Aorta (tissue), 5 donors: ENCODE data around the gene GIGYF2. TPM values are rescaled to one million over a fixed set of nuclear protein-coding genes. Genes with fewer than 3 reads are reported as not detected.
"Not testable (repeated sequence)": the region's sequence is repeated elsewhere in the genome, so short reads cannot be mapped to it uniquely, and the experiment has no call there.

Experiments
- ATAC-seq: fragments of 200-7000 bp; cut with Tn5 transposase; one replicate; pipeline ENCODE4 v1.9.1; 2022; ENCODE audit warnings: moderate library complexity; ENCODE audit not compliant: low FRiP score
- DNase-seq, 2 donors: peaks; one replicate each; pipeline ENCODE4 v3.0.0-alpha.2; 2020
- H3K27ac ChIP-seq, 2 donors: one replicate each; pipeline ENCODE4 v1.5.1; 2013; ENCODE audit warnings: low read length in 2 of 2, mild to moderate bottlenecking in 2 of 2, moderate library complexity in 2 of 2, control low read depth in 1 of 2, inconsistent platforms in 1 of 2, low read depth in 1 of 2
- H3K27me3 ChIP-seq, 2 donors: one replicate each; pipeline ENCODE4 v1.6.1; 2013; ENCODE audit warnings: control low read depth in 1 of 2, low read length in 1 of 2, mild to moderate bottlenecking in 1 of 2, moderate library complexity in 1 of 2; ENCODE audit not compliant: insufficient read depth in 2 of 2, control insufficient read depth in 1 of 2
- H3K36me3 ChIP-seq, 2 donors: one replicate each; pipeline ENCODE4 v1.6.1; 2013; ENCODE audit warnings: control low read depth in 1 of 2, low read length in 1 of 2, mild to moderate bottlenecking in 1 of 2; ENCODE audit not compliant: insufficient read depth in 2 of 2, control insufficient read depth in 1 of 2
- H3K4me1 ChIP-seq, 2 donors: one replicate each; pipeline ENCODE4 v1.6.1; 2013; ENCODE audit warnings: low read length in 2 of 2, control low read depth in 1 of 2, mild to moderate bottlenecking in 1 of 2, moderate library complexity in 1 of 2; ENCODE audit not compliant: insufficient read depth in 2 of 2, control insufficient read depth in 1 of 2
- H3K4me3 ChIP-seq, 2 donors: one replicate each; pipeline ENCODE4 v1.5.1; 2013; ENCODE audit warnings: low read length in 2 of 2, control low read depth in 1 of 2, mild to moderate bottlenecking in 1 of 2
- H3K9me3 ChIP-seq: one replicate; pipeline ENCODE4 v1.6.1; 2013; ENCODE audit warnings: mild to moderate bottlenecking, low read length; ENCODE audit not compliant: control insufficient read depth
- WGBS, 2 donors: extraction: QIAGEN DNeasy Blood & Tissue Kit; methylation state at CpG; one replicate each; pipeline ENCODE4 v1.1.7; 2013; 5-methylcytosine and 5-hydroxymethylcytosine counted together
- intact Hi-C, 2 donors: fragments of 100-400 bp; cut with DNase I; formaldehyde crosslinking; loops; one replicate each; pipeline versions ENCODE4 v1.14.2 to v1.15.0; 2022
- polyA plus RNA-seq, 2 donors: library from polyadenylated mRNA; stranded (reverse); fragments of 200-250 nt; gene quantifications; one replicate each; pipeline ENCODE4 v1.2.3, GENCODE V29; 2013
- total RNA-seq, 2 donors: library from RNA; stranded (reverse); fragmentation: NEBNext Ultra II Directional; extraction: Animal tissue kit (Norgen Biotek cat#: 25700); gene quantifications; one replicate each; pipeline ENCODE4 v1.2.1, GENCODE V29; 2021
- donor health status: healthy with polysubstance abuse.
- donor health status: Bipolar disorder and iron deficiency.
- donor health status: DM: no; HTN: no; CAD: no.
- donor health status: DM: no; HTN: no; CAD: no.
- donor health status: DM: yes; HTN: yes; CAD: no.

Gene GIGYF2
- total and polyA plus RNA-seq, 4 donors: 13.3 to 100 (median 43.7) TPM

DNA sequence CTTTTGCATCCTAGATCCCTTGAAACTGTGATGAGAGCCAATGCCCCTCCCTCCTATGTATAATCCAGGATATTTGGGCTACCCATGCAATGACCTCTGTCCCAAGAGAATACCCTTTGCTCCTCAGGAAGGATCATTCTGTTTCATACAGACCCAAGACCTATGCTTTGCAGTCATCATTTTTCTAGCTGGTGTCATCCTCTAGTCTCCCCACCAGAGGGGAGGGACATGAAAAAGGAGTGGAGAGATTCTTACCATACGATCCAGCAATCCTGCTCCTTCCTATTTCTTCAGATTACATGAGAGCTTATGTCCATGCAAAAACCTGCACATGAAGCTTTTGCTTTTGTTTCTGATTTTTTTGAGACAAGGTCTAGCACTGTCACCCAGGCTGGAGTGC, 13.8 kb upstream of the GIGYF2 start:
- H3K27me3 ChIP-seq: no peaks in the 10 kb centered on the region
- DNase-seq (no peak), ATAC-seq (no peak)
- H3K27ac ChIP-seq: no peak overlapping the region
- intact Hi-C loops: no loop called here
- peaks cover 0 to 6% of the 10 kb centered on the region in 2 donors for H3K36me3 ChIP-seq
- no peaks in the 10 kb centered on the region for H3K9me3 ChIP-seq
- no peaks in the 10 kb centered on the region for H3K4me1 ChIP-seq
- H3K4me3 ChIP-seq: no peak overlapping the region
- 38 to 48% methylated on average over 1 of the region's 1 CpG for WGBS, 2 donors

GRCh38 chr2:232685391-232685790, 11.7 kb upstream of the GIGYF2 start:
- H3K36me3 ChIP-seq, ATAC-seq, H3K27me3 ChIP-seq, H3K27ac ChIP-seq, H3K4me1 ChIP-seq, DNase-seq, H3K9me3 ChIP-seq, H3K4me3 ChIP-seq, intact Hi-C loops: not testable (repeated sequence)
- WGBS, 2 donors: 92 to 94% methylated on average over 6 of the region's 6 CpGs

GRCh38 chr2:232687382-232688160, 9.6 kb upstream of the GIGYF2 start:
- H3K36me3 ChIP-seq: no peaks in the 10 kb centered on the region
- no peak overlapping the region for H3K27ac ChIP-seq
- WGBS, 2 donors: 81% methylated on average over 11 of the region's 11 CpGs
- ATAC-seq (no peak), DNase-seq (no peak)
- H3K4me1 ChIP-seq: no peaks in the 10 kb centered on the region
- no peak overlapping the region for H3K4me3 ChIP-seq
- intact Hi-C loops: no loop called here
- no peaks in the 10 kb centered on the region for H3K27me3 ChIP-seq
- no peaks in the 10 kb centered on the region for H3K9me3 ChIP-seq

DNA sequence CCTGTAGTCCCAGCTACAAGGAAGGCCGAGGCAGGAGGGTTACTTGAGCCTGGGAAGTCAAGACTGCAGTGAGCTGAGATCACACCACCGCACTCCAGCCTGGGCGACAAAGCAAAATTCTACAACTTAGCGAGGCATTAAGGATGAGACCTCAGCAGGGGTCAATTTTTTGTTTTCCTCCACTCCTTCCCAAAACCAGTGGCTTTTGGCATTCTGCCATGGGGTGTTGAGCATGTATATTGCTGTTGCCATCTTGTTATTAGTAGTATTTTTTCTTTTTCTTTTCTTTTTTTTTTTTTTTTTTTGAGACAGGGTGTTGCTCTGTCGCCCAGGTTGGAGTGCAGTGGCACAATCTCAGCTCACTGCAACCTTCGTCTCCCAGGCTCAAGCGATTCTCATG, 8.9 kb upstream of the GIGYF2 start:
- H3K4me3 ChIP-seq: no peak overlapping the region
- ATAC-seq: no peak
- DNase-seq: no peak
- intact Hi-C loops: no loop called here
- H3K27me3 ChIP-seq: no peaks in the 10 kb centered on the region
- no peaks in the 10 kb centered on the region for H3K4me1 ChIP-seq
- no peaks in the 10 kb centered on the region for H3K36me3 ChIP-seq
- 94 to 96% methylated on average over 7 of the region's 7 CpGs for WGBS, 2 donors
- no peaks in the 10 kb centered on the region for H3K9me3 ChIP-seq
- H3K27ac ChIP-seq: no peak overlapping the region

- intact Hi-C loops: no loop called here
- 52 to 55% methylated on average over 3 of the region's 3 CpGs for WGBS, 2 donors
- H3K4me1 ChIP-seq: no peaks in the 10 kb centered on the region
- no peak overlapping the region for H3K27ac ChIP-seq
- no peak for ATAC-seq
- H3K4me3 ChIP-seq: no peak overlapping the region
- H3K27me3 ChIP-seq: no peaks in the 10 kb centered on the region
- no peaks in the 10 kb centered on the region for H3K9me3 ChIP-seq
- no peaks in the 10 kb centered on the region for H3K36me3 ChIP-seq
- DNase-seq: no peak
Measured at GRCh38 chr2:232689152-232689910, 7.8 kb upstream of the GIGYF2 start.

GRCh38 chr2:232691117-232691516, 6.0 kb upstream of the GIGYF2 start:
- H3K4me3 ChIP-seq, H3K27me3 ChIP-seq, intact Hi-C loops, H3K4me1 ChIP-seq, ATAC-seq, H3K9me3 ChIP-seq, H3K27ac ChIP-seq, DNase-seq, H3K36me3 ChIP-seq: not testable (repeated sequence)
- 96 to 98% methylated on average over 10 to 13 of the region's 13 CpGs for WGBS, 2 donors

- ATAC-seq: no peak
- Histone ChIP-seq H3K36me3 (no peaks in the 10 kb centered on the region), H3K4me1 (no peaks in the 10 kb centered on the region), H3K27ac (no peak overlapping the region), H3K4me3 (no peak overlapping the region), H3K9me3 (no peaks in the 10 kb centered on the region), H3K27me3 (no peaks in the 10 kb centered on the region)
- 90 to 94% methylated on average over 4 of the region's 4 CpGs for WGBS, 2 donors
- no peak for DNase-seq
- intact Hi-C loops: no loop called here
Measured at GRCh38 chr2:232693344-232693743, 3.8 kb upstream of the GIGYF2 start.

DNA sequence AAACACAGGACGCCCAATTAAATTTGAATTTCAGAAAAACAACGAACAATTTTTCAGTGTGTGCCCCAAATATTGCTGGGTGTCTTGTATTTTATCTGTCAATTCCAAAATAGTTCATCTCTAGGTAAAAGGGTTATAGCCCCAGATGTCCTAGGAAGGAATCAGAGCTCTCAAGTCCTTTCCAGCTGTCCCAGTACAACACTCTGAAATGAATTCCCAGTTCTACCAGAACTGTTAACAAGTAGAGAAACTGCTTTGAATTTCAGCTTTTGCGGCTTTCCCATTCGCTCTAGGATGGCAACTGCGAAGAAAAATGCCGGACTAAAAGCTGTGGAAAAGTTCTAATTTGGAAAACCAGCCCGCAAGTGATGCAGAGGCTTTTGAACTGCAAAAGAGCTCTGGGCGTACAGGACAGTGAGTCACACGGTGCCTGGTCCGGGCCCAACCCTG, 497 bp upstream of the GIGYF2 start:
- intact Hi-C loops: no loop called here
- 31% methylated on average over 10 of the region's 10 CpGs for WGBS, 2 donors
- peak overlapping the region; percentile 55 to 84 for H3K27ac ChIP-seq
- no peaks in the 10 kb centered on the region for H3K9me3 ChIP-seq
- no peaks in the 10 kb centered on the region for H3K36me3 ChIP-seq
- H3K27me3 ChIP-seq: no peaks in the 10 kb centered on the region
- H3K4me3 ChIP-seq: no peak overlapping the region
- ATAC-seq (no peak), DNase-seq (no peak)
- peaks cover 0 to 6% of the 10 kb centered on the region in 2 donors for H3K4me1 ChIP-seq

- Histone ChIP-seq H3K9me3 (no peaks in the 10 kb centered on the region), H3K27me3 (no peaks in the 10 kb centered on the region), H3K27ac (peak overlapping the region in 1 of 2 donors; percentile 84), H3K4me3 (peak overlapping the region; percentile 69 to 74), H3K4me1 (peaks cover 0 to 6% of the 10 kb centered on the region in 2 donors), H3K36me3 (no peaks in the 10 kb centered on the region)
- 0% methylated on average over 11 of the region's 11 CpGs for WGBS, 2 donors
- no peak for DNase-seq
- intact Hi-C loops: no loop called here
- peak; percentile 43 for ATAC-seq
Measured at GRCh38 chr2:232697807-232698110, 628 bp downstream of the GIGYF2 start.
